NCI-H748 (cell line): ENCODE measurements around the gene PNLDC1.
A peak's percentile ranks its signal among the peaks of the same experiment; 100 is the strongest.
"Not testable (repeated sequence)": the region's sequence is repeated elsewhere in the genome, so short reads cannot be mapped to it uniquely, and the experiment has no call there.

Experiments used
- DNase-seq: peaks from one replicate; lab custom pipeline; 2025; ENCODE audit not compliant: unreplicated experiment; lab: John Stamatoyannopoulos, UW

The PNLDC1 gene

GRCh38 chr6:159778131-159778530, 21.9 kb upstream of the PNLDC1 start:
- no peak for DNase-seq

GRCh38 chr6:159778542-159779103, 21.5 kb upstream of the PNLDC1 start:
- no peak for DNase-seq

DNA sequence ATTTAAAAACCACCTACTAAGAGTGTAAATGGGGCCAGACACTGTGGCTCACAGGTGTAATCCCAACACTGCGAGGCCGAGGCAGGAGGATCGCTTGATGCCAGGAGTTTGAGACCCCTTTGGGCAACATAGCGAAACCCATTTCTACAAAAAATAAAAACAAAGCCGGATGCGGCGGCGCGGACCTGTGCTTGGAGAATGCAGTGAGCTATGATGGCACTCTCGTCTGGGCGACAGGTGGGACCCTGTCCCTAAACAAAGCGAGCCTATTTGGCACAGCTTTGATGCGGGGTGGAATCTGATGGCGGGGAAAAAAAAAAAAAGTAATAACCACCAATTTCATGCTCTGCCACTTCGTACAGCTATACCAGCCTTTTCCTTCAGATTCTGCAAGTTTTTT, 11.8 kb upstream of the PNLDC1 start:
- DNase-seq = no peak

DNA sequence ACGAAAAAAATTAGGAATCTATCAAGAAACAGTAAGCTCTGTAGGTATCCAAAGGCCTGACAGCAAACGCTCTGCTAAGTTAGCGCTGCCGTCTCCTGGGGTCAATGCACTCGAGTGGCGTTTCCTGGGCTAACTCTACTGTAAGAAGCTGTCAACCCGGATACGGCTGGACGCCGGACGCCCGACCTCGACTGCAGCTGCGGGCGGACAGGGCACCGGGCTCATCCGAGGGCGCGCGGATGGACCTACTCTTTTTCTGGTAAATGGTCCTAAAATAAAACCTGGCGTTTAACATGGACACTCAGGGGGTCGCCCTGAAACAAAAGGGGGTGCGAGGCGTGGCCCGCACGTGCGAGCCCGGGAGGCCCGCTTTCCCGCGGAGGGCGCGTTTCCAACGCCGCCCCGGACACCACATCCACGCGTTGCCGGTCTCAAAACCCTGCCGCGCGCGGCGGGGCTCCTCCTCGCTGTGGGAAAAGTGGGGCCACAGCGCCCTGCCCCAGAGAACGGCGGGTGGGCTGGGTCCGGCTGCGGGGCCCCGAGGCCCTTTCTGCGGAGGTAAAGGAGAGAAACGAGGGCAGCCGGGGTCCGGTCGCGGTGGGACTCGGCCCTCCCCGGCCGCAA, 11.2 kb upstream of the PNLDC1 start:
- peak; percentile 36 for DNase-seq

DNA sequence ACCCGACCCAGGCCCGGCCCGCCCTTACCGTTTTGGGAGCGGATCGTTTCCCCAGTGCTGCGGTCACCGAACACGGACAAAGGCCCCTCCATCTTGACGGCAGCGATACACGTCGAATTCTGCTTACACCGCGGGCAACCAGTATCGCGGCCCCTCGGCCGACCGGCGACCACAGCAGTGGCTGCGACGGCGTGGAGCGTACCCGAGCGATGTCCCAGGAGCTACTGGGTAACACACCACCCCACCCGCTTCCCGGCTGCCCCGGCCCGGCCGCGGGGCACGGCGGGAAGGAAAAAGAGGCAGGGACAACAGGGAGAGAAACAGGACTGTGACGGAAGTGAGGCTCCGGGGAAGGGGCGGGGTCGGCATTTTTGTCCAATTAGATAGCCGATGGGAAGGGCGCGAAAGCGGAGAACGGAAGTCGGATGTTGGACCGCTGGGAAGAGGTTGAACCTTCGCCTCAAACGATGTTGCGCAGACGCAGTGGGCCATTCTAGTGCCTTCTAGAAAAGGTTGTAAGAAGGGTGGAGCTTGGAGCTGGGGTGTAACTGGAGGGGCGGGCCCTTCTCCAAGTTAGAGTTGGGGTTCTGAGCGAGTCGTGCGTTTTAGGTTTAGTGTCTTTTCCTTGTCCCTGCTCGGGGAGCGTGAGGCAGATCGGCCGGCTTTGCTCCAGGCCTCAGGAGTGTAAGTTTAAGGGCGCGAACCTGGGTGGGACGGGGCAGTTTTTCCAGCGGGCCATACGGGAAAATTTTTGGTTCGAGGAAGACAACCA, 10.5 kb upstream of the PNLDC1 start, which contains the start of gene TCP1:
Gene TCP1 (minus strand): TSS at position 226 of the 772 bp plus-strand sequence. CDS start 134 bp downstream, at position 92.
- peak; percentile 99 for DNase-seq

- peak; percentile 98 for DNase-seq
Measured at GRCh38 chr6:159790149-159790955, 9.7 kb upstream of the PNLDC1 start, which contains the start of gene MRPL18. TSS of gene MRPL18 (plus strand) at chr6:159790467. CDS start at chr6:159790588, 121 bp downstream.

DNA sequence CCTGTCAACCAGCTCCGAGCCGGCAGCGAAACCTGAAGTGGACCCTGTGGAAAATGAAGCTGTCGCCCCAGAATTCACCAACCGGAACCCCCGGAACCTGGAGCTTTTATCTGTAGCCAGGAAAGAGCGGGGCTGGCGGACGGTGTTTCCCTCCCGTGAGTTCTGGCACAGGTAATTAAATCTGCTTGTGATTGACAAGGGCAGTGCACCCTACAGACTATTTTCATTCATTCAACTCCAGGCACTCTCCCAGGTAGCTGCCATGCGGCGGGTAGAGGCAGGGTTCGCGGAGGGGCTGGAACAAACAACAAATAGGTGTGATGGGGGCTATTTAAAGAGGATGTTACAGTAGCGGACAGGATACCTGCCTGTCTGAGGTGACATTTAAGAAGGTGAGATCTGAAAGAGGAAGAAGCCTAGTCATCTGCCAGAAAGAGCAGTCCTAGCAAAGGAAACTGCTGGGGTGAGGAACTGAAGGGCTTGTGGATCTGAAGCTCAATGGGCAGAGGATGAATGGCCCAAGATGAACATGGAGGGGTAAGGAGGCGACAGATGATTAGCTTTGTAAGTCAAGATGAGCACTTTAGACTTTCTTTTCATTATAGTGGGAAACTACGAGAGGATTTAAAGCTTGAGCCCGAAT, 9.0 kb upstream of the PNLDC1 start:
- DNase-seq = peak; percentile 55

- DNase-seq = not testable (repeated sequence)
Measured at GRCh38 chr6:159794976-159795375, 5.1 kb upstream of the PNLDC1 start.

DNA sequence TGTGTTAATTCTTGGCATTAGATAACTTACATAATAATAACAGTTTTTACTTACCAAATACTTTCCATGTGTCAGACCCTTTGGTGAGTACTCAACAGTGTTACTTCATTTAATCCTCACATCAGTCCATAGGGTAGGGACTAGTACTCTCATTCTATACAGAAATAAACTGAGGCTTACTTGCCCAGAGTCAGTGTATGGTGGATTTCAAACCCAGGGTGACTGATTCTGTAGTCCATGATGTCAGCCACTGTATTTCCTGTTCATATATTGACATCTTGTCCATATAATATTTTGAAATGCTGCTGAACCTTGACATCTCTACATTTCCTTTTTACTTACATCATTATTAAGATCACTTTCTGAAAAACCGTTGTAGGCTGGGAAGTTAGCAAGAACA, 2.5 kb upstream of the PNLDC1 start:
- no peak for DNase-seq

DNA sequence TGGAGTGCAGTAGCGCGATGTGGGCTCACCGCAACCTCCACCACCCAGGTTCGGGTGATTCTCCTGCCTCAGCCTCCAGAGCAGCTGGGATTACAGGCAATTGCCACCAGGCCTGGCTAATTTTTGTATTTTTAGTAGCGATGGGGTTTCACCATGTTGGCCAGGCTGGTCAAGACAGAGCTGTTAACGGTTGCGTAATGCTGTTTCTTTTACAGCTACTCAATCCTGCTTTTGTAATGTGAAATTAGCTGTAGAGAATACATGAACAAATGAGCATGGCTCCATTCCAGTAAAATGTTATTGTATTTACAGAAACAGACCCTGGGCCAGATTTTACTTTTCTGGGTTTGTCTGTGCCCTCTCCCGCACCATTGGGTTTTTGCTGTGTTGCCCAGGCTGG, 1.9 kb downstream of the PNLDC1 start:
- no peak for DNase-seq

DNA sequence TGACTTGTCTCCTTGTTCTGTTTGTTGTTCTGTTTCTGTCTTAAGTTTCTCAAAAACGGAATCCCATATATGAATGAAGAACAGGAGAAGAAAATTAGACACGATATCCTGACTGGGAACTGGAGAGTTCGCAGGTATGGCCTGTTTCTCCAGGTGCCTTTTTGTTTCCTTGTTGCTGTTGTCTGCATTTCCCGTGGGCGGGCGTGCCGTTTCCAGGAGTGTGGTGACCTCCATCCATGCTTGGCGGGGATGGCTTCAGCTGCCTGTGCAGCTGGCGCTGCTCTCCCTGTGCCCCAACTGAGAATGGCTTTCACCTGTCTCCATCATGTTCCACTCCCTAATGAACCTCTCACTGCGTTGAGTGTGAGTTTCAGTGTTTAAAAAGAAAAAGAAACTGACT, 4.4 kb downstream of the PNLDC1 start:
- peak; percentile 38 for DNase-seq

- DNase-seq = no peak
Measured at GRCh38 chr6:159805440-159806020, 5.5 kb downstream of the PNLDC1 start.

GRCh38 chr6:159806021-159806458, 6.0 kb downstream of the PNLDC1 start:
- DNase-seq = no peak

GRCh38 chr6:159807150-159807858, 7.2 kb downstream of the PNLDC1 start:
- DNase-seq = no peak

DNA sequence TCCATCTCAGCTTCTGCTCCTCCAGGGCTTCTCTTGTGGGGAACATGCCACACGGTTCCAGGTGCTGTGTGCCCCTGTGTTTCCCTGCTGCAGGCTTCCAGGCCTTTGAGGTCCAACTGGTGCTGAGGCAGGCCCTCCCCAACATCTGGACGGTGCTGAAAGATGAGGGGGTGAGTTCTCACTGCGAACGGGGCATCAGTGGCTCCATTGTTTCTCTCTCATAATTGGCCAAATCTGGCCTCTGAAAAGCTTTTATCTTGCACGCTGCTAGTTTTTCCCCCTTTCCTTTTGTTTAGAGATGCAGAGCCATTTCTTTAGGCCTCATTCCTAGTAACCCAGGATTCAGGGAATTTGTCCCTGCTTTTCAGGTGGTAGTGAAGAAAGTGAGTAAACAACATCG, 8.6 kb downstream of the PNLDC1 start:
- no peak for DNase-seq

DNA sequence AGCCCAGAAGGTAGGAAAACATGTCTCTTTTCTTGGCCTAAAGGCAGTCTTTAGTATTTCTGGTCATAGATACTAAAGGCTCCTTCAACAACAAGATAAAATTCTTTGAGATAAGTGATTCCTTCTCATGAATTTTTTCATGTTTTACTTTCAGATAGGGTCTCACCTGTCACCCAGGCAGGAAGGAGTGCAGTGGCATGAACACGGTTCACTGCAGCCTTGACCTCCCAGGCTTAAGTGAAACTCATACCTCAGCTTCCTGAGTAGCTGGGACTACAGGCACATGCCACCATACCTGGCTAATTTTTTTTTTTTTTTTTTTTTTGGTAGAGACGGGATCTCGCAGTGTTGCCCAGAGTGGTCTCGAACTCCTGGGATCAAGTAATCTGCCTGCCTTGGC, 9.1 kb downstream of the PNLDC1 start:
- DNase-seq = no peak

GRCh38 chr6:159813781-159814180, 13.7 kb downstream of the PNLDC1 start:
- no peak for DNase-seq

GRCh38 chr6:159815410-159815809, 15.3 kb downstream of the PNLDC1 start:
- no peak for DNase-seq

DNA sequence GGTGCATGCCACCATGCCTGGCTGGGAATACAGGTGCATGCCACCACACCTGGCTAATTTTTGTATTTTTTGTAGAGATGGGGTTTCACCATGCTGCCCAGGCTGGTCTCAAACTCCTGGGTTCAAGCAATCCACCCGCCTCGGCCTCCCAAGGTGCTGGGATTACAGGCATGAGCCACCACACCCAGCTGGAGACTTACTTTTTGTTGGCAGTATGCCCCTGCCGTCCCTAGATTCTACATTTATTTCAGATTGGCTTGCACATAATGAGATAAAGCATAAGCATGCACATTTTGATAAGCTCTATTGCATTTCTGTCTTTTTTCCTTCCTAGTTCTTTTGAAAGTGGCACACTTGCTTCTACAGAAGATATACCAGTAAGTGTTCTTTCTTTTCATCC, 16.7 kb downstream of the PNLDC1 start:
- DNase-seq = not testable (repeated sequence)
